Measurements from ENCODE around the gene CANX. TPM values are rescaled to one million over a fixed set of nuclear protein-coding genes. Genes with fewer than 3 reads are reported as not detected.

The CANX gene
- total RNA-seq, 1 experiment from 2014 or later = 766 TPM

DNA sequence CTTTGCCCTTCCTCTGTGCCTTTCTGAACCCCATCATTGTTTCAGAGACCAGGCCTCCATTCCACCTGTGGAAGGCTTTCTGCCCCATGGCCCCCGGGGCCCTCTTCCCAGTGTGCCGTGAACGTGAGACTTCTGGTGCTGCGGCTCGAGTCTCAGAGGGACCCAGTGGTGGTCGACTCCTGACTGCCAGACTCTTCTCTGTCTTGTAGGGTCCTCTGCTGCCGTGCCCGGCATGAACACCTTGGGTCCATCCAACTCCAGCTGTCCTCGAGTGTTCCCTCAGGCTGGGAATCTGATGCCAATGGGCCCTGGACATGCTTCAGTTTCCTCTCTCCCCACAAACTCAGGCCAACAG, 74.9 kb downstream of the CANX start:
- Histone ChIP-seq H3K9ac (ENCODE audit: low read length) (no peak overlapping the region), H3K79me2 (ENCODE audit: insufficient read depth, low read length) (peaks cover 1% of the 10 kb centered on the region; the same call in 1 of the 2 replicates), H3K27me3 (ENCODE audit: insufficient read depth, low read length) (no peaks in the 10 kb centered on the region), H3K4me3 (replicated peaks in 1 of 2; ENCODE audit: low read depth in 1 of 2, low read length in 2 of 2) (no peak overlapping the region), H3K4me1 (ENCODE audit: control insufficient read depth in 1 of 2, insufficient read depth in 2 of 2, low read length in 2 of 2) (no peaks in the 10 kb centered on the region), H3K27ac (ENCODE audit: low read depth, low read length) (no peak overlapping the region), H3K4me2 (ENCODE audit: low read length) (no peak overlapping the region), H2AFZ (ENCODE audit: low read depth, low read length, poor library complexity, severe bottlenecking) (no peak overlapping the region), H3K36me3 (ENCODE audit: control insufficient read depth in 1 of 2, insufficient read depth in 2 of 2, low read length in 2 of 2) (peaks cover 27 to 33% of the 10 kb centered on the region in 2 experiments; a peak in 2 of 4 replicates), H4K20me1 (ENCODE audit: insufficient read depth) (no peaks in the 10 kb centered on the region), H3K9me2 (ENCODE audit: insufficient read depth) (no peaks in the 10 kb centered on the region), H3K9me3 (ENCODE audit: control insufficient read depth in 1 of 2, insufficient read depth in 1 of 2, low read depth in 1 of 2, low read length in 2 of 2) (no peaks in the 10 kb centered on the region)
- RAD21 ChIA-PET (ENCODE audit: low non-redundant PET in 1 of 2, low total read pairs in 2 of 2, uncharacterized antibody in 2 of 2, unreplicated experiment in 2 of 2) = no interaction called here
- CTCF ChIA-PET = no interaction called here
- ATAC-seq = no peak
- no TSS peak for BruUV-seq (replicated peaks)
- DNase-seq (ENCODE audit: low read depth, low spot score) = no peak
- intact Hi-C loops (cut with micrococcal nuclease) = no loop called here
- TF ChIP-seq ATF3 (IDR thresholded peaks at IDR 0.05) (no peak), SP1 (IDR thresholded peaks at IDR 0.05; ENCODE audit: low read depth) (no peak)
- TF ChIP-seq, protein P1, sequence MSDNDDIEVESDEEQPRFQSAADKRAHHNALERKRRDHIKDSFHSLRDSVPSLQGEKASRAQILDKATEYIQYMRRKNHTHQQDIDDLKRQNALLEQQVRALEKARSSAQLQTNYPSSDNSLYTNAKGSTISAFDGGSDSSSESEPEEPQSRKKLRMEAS (IDR thresholded peaks at IDR 0.05) = no peak
- POLR2A ChIA-PET = no interaction called here

DNA sequence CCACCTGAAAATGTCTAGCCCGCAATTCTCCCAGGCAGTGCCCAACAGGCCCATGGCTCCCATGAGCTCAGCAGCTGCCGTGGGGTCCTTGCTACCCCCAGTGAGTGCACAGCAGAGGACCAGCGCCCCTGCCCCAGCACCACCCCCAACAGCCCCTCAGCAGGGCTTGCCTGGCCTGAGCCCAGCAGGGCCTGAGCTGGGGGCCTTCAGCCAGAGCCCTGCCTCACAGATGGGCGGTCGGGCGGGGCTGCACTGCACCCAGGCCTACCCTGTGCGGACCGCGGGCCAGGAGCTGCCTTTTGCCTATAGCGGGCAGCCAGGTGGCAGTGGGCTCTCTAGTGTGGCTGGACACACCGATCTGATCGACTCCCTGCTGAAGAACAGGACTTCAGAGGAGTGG, 75.7 kb downstream of the CANX start:
- TF ChIP-seq EGR1 (IDR thresholded peaks at IDR 0.05; ENCODE audit: low read depth) = no peak
- no peak for TF ChIP-seq CEBPB (IDR thresholded peaks at IDR 0.05; ENCODE audit: low read depth)
- no peak for TF ChIP-seq SP1 (IDR thresholded peaks at IDR 0.05; ENCODE audit: low read depth)
- TF ChIP-seq EZH2 (IDR thresholded peaks at IDR 0.05) = no peak
- no peaks in the 10 kb centered on the region for H3K4me1 ChIP-seq (ENCODE audit: control insufficient read depth in 1 of 2, insufficient read depth in 2 of 2, low read length in 2 of 2)
- H3K79me2 ChIP-seq (ENCODE audit: insufficient read depth, low read length) = no peaks in the 10 kb centered on the region
- no peak for DNase-seq (ENCODE audit: low read depth, low spot score)
- no peaks in the 10 kb centered on the region for H3K9me2 ChIP-seq (ENCODE audit: insufficient read depth)
- no peak overlapping the region for H3K27ac ChIP-seq (ENCODE audit: low read depth, low read length)
- H3K4me2 ChIP-seq (ENCODE audit: low read length) = no peak overlapping the region
- no peaks in the 10 kb centered on the region for H3K27me3 ChIP-seq (ENCODE audit: insufficient read depth, low read length)
- no peak overlapping the region for H3K9ac ChIP-seq (ENCODE audit: low read length)
- BruUV-seq (replicated peaks) = no TSS peak
- H3K4me3 ChIP-seq (replicated peaks in 1 of 2; ENCODE audit: low read depth in 1 of 2, low read length in 2 of 2) = no peak overlapping the region
- POLR2A ChIA-PET = no interaction called here
- no peak overlapping the region for H2AFZ ChIP-seq (ENCODE audit: low read depth, low read length, poor library complexity, severe bottlenecking)
- H4K20me1 ChIP-seq (ENCODE audit: insufficient read depth) = no peaks in the 10 kb centered on the region
- H3K9me3 ChIP-seq (ENCODE audit: control insufficient read depth in 1 of 2, insufficient read depth in 1 of 2, low read depth in 1 of 2, low read length in 2 of 2) = no peaks in the 10 kb centered on the region
- CTCF ChIA-PET = no interaction called here
- no peak for ATAC-seq
- intact Hi-C loops (cut with micrococcal nuclease) = no loop called here
- peaks cover 27 to 29% of the 10 kb centered on the region in 2 experiments; a peak in 2 of 4 replicates for H3K36me3 ChIP-seq (ENCODE audit: control insufficient read depth in 1 of 2, insufficient read depth in 2 of 2, low read length in 2 of 2)
- RAD21 ChIA-PET (ENCODE audit: low non-redundant PET in 1 of 2, low total read pairs in 2 of 2, uncharacterized antibody in 2 of 2, unreplicated experiment in 2 of 2) = no interaction called here

Measured in HCT116 (cell line).